GM12865 (cell line): Measurements from ENCODE around the gene COX6A1.
A peak's percentile ranks its signal among the peaks of the same experiment; 100 is the strongest.

Experiments
- DNase-seq: peaks from one replicate; pipeline ENCODE4 v3.0.0; 2010; ENCODE audit warnings: low read depth
- H3K4me3 ChIP-seq: 2 replicates; pipeline ENCODE4 v1.5.1; 2011; ENCODE audit warnings: mild to moderate bottlenecking, low read depth, low read length, control low read depth
- CTCF ChIP-seq: IDR thresholded peaks from 2 replicates; pipeline ENCODE4 v1.5.1; 2011; ENCODE audit warnings: low read length, control low read depth, low read depth, inconsistent platforms; ENCODE audit not compliant: insufficient read depth; ENCODE audit errors: missing control alignments

Gene COX6A1

GRCh38 chr12:120402217-120402616 is 35.7 kb upstream of the COX6A1 start:
- no peak for DNase-seq
- no peak overlapping the region for H3K4me3 ChIP-seq
- no peak for TF ChIP-seq CTCF

- DNase-seq = no peak
- no peak overlapping the region for H3K4me3 ChIP-seq
Measured at GRCh38 chr12:120403869-120404268, 34.0 kb upstream of the COX6A1 start.

DNA sequence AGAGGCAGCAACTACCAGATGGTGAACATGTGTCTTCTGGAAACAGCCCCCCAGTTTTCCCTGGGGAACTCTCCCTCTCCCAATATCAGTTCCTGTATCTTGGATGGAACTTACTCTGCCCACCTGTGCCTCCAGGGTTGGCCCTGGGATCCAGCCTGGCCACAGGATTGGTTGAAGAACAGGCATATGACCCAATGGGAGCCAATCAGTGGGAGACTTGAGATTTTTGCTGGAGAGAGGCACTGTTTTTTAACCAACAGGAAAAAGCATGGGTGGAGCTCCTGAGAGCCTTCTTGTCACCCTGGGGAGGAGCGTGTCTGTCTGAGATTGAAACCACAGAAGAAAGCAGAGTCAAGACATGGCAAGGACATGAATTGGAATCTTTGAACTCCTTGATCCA is 33.6 kb upstream of the COX6A1 start:
- peak; percentile 16 for DNase-seq
- no peak overlapping the region for H3K4me3 ChIP-seq
- no peak for TF ChIP-seq CTCF

More at GRCh38 chr12:120403869-120404268, 34.0 kb upstream of the COX6A1 start:
- TF ChIP-seq CTCF = no peak

DNA sequence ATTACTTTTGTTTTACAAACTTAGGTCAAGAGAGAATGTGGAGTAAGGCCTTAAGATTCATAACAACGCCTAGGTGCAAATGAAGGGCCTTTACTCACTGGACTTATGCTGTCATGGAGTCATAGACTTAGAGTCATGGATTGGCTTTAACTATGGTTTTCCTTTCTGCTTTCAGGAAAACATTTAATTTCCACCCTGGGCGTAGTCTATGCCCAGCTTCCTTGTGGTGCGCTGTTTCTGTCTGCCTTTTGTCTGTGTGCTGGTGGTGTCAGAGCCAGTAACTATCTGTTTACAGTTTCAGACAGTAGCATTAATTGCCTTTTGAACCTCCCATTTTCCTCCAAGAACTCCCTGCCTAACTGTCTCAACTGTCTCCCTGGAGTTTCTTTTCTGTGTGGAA is 31.8 kb upstream of the COX6A1 start:
- DNase-seq = no peak
- no peak for TF ChIP-seq CTCF
- no peak overlapping the region for H3K4me3 ChIP-seq

DNA sequence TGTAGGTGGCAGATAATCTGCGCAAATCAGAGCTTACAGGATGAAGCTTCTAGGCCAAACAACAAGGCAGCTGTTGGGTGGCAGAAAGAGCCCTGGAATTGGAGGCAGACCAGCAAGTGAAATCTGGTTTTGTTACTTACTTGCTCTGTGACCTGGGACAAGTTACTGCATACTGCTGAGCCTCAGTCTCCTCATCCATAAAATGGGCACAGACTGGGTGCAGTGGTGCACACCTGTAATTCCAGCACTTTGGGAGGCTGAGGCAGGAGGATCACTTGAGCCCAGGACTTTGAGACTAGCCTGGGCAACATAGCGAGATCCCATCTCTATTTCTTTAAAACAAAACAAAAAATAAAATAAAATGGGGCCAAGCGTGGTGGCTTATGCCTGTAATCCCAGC is 31.4 kb upstream of the COX6A1 start:
- TF ChIP-seq CTCF = no peak
- DNase-seq = no peak
- no peak overlapping the region for H3K4me3 ChIP-seq

GRCh38 chr12:120408771-120409170 is 29.1 kb upstream of the COX6A1 start:
- TF ChIP-seq CTCF = no peak
- no peak for DNase-seq
- H3K4me3 ChIP-seq = no peak overlapping the region

DNA sequence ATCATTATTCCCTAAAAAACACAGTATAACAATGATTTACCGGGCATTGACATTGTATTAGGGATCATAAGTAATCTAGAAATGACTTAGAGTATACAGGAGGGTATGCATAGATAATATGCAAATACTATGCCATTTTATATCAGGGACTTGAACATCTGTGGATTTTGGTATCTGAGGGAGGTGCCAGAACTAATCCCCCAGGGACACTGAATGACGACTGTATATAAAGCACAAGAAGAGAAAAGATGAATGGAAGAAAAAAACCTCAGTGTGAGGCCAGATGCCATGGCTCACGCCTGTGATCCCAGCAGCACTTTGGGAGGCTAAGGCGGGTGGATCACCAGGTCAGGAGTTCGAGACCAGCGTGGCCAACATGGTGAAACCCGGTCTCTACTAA is 25.5 kb upstream of the COX6A1 start:
- no peak for TF ChIP-seq CTCF

More for the DNA sequence above, 25.5 kb upstream of the COX6A1 start:
- no peak overlapping the region for H3K4me3 ChIP-seq
- no peak for DNase-seq
